ENCODE results near the gene ABHD12.
"Not testable (repeated sequence)": the region's sequence is repeated elsewhere in the genome, so short reads cannot be mapped to it uniquely, and the experiment has no call there.

ABHD12 gene

GRCh38 chr20:25353353-25353746, 37.3 kb downstream of the ABHD12 start:
- DNase-seq, result no peak

DNA sequence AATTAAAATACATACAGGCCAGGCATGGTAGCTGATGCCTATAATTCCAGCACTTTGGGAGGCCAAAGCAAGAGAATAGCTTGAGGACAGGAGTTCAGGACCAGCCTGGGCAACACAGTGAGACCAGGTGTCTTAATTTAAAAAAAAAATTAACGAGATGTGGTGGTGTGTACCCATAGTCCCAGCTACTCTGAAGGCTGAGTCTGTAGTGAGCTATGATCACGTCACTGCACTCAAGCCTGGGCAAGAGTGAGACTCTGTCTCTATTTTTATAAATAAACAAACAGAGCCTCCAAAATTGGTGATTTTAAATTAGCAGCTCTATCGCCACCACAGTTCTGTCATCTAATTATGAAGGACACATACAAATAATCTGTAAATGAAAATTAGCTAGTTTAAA, 37.9 kb downstream of the ABHD12 start:
- DNase-seq, result no peak

DNA sequence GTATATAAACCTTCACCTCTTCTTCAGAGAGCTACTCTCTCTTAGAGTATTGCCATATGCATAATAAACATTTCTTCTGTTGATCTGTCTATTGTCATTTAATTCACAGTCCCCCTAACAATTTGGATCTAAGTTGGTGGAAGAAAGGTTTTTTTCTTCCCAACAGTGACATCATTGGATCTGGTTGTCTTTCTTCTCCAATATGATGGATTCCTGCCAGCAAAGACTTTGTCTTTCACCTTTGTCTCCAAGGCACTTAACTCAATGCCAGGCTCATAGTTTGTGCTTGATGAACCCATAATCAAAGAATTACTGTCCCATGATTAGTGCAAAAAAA, 39.6 kb downstream of the ABHD12 start:
- no peak for DNase-seq

- no peak for DNase-seq
Observed at GRCh38 chr20:25346349-25346748, 44.3 kb downstream of the ABHD12 start.

- DNase-seq, result no peak
Observed at GRCh38 chr20:25345721-25346120, 44.9 kb downstream of the ABHD12 start.

DNA sequence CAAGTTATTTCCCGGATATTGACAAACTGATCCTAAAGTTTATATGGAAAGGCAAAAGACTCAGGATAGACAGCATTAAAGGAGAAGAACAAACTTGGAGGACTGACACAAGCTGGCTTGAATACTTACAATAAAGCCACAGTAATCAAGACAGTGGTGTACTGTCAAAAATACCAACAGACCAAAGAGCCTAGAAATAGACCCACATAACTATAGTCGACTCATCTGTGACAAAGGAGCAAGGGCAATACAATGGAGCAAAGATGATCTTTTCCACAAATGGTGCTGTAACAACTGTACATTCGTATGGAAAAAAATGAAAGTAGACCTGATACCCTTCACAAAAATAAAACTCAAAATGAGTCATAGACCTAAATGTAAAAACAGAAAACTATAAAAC, 46.0 kb downstream of the ABHD12 start:
- no peak for DNase-seq

DNA sequence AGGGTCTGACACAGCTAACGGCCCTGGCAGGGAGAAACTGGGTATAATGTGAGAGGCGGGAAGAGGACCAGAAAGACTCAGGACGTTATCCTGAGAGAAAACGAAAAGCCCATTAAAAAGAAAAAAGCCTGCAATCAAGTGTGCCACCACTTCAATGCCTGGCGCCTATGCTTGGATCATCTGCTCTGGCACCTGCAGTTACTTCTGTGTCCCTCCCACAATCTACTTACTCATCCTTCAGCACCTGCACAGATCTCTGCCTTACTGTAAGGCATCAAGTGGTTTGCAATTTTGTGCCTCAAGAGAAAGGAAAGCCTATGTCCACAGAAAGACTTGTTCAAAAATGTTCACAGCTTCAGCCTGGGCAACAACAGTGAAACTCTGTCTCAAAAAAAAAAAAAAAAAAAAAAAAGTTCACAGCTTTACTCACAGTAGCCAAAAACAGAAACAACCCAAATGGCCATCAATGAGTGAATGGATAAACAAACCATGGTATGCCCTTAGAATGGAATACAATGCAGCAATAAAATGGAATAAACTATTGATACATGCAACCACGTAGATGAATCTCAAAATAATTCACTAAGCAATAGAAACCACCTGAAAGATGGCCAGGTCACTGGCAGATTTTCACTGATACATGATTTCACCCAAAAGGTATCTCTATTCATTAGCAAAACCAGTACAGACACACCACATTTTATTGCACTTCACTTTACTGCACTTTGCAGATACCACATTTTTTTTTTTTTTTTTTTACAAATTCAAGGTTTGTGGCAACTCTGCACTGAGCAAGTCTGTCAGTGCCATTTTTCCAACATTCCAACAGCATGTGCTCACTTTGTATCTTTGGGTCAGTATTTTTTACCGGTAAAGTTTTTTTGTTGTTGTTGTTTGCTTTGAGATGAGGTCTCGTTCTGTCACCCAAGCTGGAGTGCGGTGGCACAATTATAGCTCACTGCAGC, 48.6 kb downstream of the ABHD12 start:
- DNase-seq, result no peak

DNA sequence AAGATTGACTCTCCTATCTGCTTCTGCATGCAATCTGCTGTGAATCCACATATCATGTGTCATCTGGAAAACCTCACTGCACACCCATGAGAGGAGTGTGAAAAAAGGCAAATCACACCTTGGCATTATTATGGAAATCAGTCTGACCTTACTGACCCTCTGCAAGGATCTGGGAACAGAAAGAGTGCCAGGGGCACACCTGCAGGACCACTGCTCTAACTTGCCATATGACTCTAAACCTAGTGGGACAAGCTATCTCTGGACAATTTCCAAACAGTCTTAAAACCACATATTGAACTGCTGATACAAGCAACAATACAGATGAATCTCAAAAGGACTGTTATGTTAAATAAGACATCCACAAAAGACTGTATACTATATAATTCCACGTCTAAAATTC, 50.3 kb downstream of the ABHD12 start:
- no peak for DNase-seq

DNA sequence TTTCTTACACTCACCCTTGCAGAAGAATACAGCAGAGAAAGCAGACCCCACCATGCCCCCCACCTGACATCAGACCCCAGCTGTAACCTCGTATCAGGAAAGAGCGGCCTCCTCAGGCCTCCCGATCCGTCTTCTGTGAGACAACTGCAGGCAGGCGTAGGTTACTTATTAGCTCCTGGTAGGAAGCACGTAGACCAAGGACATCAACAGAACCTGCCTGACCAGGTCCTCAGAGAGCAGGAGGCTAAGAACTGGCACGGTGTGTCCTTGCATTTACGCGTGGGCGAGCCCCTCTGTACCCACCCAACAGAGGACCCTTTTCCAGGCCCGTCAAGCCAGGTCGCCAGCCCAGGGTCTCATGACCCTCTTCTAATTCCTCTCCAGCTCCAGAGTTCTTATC, 51.0 kb downstream of the ABHD12 start:
- no peak for DNase-seq

DNA sequence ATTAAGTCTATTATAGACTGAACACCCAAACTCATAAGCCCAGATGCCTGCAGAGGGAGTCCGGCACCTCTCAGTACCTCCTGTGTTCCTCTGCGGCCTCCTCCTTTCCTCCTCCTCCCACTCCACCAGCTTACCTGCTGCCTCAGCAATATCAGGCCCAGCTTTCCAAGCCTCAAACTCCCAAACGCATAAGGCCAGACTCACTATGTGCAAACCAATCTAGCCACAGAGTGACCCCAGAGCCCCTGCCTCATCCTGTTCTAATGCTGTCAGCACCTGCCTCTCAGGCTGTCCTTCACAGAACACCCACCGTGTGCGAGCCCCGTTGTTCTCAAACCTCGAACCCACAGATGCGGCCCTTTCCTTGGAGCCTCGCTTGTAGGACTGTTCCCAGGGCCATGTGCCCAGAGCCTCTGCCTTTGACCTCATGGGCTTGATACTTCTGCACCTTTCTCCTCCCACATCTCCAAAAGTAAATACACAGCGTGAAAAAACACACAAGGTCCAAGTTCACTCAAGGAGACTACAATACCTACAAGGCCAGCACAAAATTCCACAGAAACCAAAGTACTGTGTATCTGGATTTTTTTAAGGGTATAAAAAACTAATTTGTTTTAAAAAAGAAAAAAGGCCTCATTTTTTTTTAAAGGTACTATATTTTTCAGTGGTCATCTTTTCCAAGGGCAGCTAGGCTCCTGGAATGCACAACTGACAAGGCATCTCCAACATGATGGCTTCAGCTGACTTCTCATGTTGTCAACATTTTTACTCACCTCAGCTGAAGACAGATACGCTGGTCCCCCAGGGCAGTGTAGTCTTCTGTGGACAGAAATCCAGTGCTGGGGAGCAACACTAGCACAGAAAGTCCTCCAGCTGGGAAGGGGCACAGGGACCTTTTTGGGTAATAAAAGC, 52.3 kb downstream of the ABHD12 start:
- DNase-seq, result no peak

DNA sequence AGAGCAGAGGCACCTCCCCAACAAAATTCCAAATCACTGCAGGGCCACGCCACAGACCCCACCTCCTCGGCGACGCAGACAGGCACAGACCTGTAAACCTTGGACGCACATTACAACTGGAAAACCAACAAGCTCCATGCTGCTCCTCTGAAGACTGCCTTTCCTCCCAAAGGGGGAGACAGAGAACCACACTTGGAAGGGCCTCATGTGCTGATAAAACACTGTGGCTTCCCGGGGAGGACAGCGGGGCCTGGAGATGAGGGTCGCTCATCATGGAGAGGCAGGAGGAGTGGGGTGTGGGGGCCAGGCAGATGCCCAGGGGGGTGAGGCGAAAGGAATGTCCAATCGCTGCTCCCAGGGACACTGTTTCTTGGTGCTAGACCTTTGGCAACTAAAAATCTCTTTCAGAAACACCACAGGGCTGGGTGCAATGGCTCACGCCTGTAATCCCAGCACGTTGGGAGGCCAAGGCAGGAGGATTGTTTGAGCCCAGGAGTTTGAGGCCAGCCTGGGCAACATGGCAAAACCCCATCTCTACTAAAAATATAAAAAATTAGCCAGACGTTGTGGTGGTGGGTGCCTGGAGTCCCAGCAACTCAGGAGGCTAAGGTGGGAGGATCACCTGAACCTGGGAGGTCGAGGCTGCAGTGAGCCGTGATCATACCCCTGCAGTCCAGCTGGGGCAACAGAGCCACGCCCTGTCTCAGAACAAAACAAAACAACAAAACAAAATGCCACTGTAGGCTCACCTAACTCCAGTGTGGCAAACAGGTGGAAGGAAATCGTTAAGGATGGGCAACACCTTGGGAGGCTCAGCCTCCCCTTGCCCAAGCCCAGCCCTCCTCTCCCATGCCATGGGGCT, 53.8 kb downstream of the ABHD12 start:
- DNase-seq, result peak; percentile 33

GRCh38 chr20:25334972-25335371, 55.7 kb downstream of the ABHD12 start:
- not testable (repeated sequence) for DNase-seq

- DNase-seq, result no peak
Observed at GRCh38 chr20:25328954-25329498, 61.6 kb downstream of the ABHD12 start.

DNA sequence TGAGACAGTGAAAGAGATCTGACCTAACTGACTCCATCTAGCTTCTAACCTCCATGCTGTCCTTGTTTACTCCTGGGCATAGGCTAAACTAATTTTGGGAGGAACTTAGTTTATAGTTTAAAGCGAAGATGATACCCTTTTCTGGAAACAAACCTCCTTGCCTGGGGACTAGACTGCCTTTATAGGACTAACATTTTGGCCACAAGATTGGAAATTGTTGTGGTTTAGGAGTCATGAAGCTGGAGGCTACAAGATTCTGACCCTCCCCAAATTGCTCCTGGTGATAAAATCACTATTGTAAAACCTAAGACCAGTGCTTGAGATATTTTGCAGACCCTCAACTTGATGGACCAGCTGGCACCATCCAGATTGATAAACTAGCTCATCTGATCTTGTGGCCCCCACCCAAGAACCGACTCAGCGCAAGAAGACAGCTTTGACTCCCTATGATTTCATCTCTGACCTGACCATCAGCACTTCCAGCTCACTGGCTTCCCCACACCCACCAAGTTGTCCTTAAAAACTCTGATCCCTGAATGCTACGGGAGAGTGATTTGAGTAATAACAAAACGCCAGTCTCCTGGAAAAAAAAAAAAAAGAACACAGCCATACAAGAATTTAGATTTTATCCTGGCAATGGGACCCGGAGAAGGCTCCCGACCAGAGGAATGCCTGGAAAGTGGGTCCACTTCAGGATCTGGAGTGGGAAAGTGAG, 63.0 kb downstream of the ABHD12 start:
- DNase-seq, result no peak

- no peak for DNase-seq
Observed at GRCh38 chr20:25325997-25326396, 64.6 kb downstream of the ABHD12 start.

DNA sequence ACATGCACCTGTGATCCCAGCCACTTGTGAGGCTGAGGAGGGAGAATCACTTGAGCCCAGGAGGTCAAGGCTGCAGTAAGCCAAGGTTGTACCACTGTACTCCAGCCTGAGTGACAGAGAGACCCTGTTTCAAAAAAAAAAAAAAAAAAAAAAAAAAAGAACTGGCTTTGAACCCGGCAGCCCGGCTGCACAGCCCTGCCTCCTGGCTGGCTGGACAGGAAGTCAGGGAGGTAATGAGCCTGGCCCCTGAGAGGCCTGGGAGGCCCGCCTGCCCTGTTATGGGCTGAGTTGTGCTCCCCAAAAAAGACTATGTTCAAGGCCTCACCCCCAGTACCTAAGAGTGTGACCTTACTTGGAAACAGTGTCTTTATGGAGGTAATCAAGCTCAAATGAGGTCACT, 65.6 kb downstream of the ABHD12 start:
- no peak for DNase-seq

- no peak for DNase-seq
Observed at GRCh38 chr20:25324412-25324811, 66.2 kb downstream of the ABHD12 start.

GRCh38 chr20:25323496-25324246, 67.0 kb downstream of the ABHD12 start:
- no peak for DNase-seq

- DNase-seq, result no peak
Observed at GRCh38 chr20:25321991-25322390, 68.6 kb downstream of the ABHD12 start.

DNA sequence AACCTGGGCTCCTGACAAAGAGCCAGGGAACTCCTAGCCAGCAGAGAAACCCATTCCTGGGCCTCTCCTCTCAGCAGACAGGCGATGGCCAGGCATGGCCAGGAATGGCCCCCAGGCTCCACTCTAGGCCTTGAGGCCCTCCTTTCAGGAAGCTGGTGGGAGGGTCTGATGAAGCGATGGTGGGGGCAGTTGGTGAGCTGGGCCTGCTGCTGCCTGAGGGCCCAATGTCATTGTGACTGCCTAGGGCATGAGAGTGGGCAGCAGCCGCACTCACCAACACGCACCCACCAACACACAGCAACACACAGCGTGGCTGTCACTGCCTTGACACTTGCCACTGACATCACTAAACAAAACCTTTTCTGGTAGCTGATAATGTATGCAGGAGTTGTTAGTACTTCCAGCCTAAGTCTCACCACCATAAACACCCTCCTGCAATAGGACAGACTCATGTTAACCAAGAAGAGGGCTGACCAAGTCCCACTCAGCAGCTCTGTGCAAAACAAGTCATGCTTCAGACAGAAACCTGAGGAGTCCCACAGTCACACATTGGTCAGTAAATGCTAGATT, 69.3 kb downstream of the ABHD12 start:
- DNase-seq, result no peak

Data from 8988T (cell line).